HTERT RPE-1 (cell line): ENCODE results near the gene MSH2.
"Not testable (repeated sequence)": the region's sequence is repeated elsewhere in the genome, so short reads cannot be mapped to it uniquely, and the experiment has no call there.

Experiments used
- in situ Hi-C: fragments of 300-500 bp; cut with MboI; formaldehyde crosslinking; loops from 4 replicates; pipeline ENCODE4 v1.14.3; 2020; ENCODE audit warnings: low sequenced_read_pairs

The MSH2 gene

DNA sequence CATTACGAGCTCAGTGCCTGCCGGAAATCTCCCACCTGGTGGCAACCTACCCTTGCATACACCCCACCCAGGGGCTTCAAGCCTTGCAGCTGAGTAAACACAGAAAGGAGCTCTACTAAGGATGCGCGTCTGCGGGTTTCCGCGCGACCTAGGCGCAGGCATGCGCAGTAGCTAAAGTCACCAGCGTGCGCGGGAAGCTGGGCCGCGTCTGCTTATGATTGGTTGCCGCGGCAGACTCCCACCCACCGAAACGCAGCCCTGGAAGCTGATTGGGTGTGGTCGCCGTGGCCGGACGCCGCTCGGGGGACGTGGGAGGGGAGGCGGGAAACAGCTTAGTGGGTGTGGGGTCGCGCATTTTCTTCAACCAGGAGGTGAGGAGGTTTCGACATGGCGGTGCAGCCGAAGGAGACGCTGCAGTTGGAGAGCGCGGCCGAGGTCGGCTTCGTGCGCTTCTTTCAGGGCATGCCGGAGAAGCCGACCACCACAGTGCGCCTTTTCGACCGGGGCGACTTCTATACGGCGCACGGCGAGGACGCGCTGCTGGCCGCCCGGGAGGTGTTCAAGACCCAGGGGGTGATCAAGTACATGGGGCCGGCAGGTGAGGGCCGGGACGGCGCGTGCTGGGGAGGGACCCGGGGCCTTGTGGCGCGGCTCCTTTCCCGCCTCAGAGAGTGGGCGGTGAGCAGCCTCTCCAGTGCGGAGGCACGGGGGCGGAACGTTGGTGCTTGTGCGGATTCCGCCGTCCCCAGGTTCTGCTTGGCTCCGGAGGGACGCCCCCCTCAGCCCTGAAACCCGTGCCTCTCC, at the start of gene MSH2:
Gene MSH2 (plus strand): TSS at position 352 of the 804 bp plus-strand sequence. CDS start 36 bp downstream, at position 388.
- in situ Hi-C loops = no loop called here

DNA sequence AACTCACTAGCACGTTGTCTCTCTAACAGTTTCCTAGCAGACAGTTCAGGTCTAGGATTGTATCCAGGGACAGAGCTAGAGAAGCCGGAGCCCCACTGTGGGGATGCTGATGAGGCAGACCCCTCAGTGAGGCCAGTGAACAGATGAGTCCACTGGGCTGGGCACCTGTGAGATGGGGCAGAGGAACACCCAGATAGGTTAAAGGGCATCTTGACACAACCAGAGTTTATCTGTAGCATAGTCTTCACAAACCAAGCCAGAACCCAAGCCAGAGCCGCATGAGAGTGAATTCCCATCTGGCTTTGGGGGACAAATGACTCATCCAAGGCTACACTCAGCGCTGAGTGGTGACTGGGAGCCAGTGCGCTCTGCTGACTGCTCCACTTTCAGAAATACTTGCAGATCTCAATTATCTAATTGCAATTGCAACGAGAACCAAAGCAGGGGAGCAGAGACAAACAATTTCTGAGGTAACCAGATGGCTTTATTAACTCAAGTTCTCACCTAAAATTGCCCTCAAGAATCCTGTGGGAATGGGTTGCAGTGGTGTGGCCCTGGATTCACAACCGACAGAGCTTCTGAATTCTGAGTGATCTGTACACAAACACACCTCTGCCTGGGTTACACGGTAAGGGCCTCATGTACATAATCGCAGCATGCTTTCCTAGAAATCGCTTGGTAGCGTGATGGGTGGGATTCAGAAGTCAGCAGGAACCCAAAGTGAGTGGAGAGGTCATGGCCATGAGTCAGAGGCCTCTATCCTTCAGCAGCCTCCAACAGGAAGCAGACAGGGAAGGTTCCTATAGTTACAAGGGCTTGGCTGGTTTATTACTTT, 48.7 kb upstream of the MSH2 start:
- in situ Hi-C loops = no loop called here

DNA sequence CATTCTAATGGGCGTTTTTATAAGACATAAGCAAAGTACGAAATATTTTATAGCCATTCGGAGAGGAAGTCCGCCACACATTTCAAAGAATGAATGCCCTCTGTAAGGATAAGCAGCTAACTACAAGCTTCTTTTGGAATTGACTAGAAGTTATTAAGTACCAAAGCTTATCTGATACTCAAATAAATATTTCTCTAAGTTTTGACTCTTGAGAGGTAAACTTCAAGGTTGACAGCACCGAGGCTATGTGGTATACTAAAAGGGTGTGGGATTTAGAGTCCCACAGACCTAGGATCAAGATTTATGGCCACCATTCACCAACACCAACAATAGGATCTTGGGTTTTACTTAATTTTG, 48.1 kb upstream of the MSH2 start:
- in situ Hi-C loops = no loop called here

DNA sequence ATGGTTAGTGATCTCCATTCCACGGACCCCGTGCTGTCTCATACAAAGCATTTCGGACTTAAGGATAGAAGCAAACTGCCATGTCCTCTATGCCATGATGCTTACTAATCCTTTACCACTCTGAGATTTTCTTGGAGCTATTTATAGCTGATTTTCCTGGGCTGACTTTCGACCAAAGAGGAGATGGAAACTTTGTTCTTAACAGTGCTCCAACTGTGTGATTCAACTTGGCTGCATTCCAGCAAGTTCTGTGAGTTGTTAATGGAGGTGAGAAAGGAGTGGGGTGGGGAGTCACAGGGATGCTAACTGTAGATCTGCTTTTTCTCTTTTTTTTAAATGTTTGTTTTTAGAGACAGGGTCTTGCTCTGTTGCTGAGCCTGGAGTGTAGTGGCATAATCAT, 45.5 kb upstream of the MSH2 start:
- in situ Hi-C loops = no loop called here

DNA sequence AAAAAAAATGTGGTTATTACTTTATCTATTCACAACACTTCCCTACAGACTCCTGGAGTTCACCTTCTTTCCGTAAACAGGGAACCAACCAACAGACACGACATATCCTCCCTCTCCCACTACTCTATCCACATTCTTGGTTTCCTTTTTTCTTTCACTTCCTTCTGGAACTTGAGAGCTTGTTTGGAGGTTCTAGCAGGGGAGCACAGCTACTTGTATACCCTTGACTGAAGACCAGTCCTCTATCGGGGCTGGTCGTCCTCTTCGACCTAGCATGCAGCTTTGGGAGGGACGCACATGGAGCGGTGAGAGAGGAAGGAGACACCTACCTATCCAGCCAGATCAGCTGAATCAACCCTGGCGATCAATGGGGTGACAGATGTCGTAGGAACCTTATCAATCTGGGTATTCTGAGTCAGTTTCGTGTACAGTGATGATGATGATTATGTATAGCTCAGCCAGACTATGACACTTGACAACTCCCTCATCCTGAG, 43.5 kb upstream of the MSH2 start:
- in situ Hi-C loops = no loop called here

DNA sequence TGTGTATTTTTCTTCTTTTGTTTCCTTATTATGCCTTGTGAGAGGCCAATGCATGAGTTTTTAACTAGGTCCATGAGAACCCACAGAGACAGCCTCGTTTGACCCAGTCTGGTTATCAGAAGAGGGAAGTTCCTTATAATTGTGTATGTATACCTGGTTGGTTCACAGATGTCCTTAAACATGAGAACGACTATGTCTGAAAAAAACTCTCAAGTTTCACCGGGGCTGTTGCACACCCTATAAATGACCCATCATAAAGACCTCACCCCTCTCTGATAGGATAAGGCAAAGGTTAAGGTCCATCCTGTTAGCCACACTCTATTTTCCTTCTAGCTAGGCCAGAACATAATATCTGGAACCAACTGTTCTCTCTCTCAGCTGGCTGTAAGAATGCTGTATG, 42.7 kb upstream of the MSH2 start:
- in situ Hi-C loops = no loop called here

DNA sequence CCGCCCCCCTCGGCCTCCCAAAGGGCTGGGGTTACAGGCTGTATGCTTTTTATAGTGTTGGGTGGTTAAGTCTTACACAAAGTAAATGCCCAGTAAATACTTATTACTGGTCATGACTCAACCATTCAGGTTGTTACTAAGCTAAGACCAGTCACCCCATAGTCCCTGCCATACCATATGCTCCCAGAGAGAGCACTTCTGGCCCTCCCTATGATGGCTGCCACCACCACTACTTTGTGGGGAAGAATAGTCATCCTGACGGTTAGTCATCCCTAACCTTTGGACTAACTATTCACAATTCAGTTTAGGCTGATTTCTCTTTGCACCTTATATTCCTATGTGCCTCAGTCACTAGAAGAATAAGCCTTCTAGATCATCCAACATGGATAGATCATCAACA, 42.0 kb upstream of the MSH2 start:
- in situ Hi-C loops = no loop called here

DNA sequence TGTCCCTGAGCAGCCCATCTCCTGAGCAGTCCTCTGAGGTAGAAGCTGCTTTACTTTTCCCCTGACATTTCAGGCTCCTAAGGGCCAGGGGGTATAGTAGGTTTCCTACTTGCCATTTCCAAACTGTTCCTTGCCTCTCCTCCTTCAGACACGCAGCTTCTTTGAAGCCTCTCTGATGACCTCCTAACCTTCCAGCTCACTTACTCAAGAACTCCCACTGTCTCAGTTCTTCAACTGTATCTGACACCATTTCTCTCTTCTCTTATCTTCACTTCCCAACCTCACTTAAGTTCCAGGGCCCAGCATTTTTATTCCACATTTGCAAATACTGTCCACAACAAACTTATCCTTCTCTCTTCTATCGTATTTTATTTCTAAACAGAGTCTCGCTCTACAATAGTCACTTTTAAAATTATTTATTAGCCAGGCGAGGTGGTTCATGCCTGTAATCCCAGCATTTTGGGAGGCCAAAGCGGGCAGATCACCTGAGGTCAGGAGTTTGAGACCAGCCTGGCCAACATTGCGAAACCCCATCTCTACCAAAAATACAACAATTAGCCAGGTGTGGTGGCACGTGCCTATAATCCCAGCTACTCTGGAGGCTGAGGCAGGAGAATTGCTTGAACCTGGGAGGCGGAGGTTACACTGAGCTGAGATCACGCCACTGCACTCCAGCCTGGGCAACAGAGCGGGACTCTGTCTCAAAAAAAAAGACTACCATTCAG, 41.3 kb upstream of the MSH2 start:
- in situ Hi-C loops = not testable (repeated sequence)

DNA sequence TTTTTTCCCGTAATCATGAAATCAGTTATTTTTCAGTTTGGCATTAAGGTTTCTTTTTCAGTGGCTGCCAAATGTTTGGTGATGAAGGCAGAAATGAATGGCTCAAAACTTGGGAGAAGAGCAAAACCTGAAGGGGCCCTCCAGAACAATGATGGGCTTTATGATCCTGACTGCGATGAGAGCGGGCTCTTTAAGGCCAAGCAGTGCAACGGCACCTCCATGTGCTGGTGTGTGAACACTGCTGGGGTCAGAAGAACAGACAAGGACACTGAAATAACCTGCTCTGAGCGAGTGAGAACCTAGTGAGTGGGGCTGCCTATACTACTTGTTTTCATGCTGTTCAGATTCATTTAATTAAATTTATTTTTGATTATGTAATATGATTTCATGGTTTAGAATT, 29.2 kb upstream of the MSH2 start:
- in situ Hi-C loops = no loop called here

DNA sequence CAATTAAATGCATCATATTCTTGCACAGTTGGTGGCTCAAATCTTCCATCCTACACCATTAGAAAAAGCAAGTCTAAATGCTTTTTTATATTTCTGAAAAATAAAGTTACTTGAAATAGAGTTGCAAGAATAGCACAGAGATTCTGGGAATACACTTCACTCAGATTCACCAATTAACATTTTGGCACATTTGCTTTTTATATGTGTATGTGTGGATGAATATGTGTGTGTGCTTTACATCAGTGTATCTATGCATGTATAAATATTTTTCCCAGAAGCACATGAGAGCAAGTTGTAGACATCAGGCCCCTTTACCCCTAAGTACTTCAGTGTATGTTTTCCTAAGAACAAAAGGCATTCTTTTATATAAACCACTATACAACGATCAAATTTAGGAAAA, 27.6 kb upstream of the MSH2 start:
- in situ Hi-C loops = no loop called here

DNA sequence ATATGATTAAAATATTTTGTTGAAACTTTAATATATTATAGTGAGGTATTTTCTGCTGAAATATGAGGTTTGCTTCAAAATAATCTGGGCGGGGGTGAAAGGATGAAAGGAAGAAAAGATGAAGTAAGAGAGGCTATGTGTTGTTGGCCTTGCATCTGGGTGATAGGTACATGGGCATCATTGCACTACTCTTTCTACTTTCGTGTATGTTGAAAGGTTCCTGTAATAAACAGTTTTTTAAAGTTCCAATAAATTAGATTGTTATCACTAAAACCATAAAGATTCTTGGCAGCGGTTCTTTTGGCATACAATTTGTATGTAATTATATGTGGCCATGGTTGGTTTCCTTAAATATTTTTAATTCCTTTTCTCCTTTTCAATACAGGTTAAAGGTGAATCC, 23.6 kb upstream of the MSH2 start:
- in situ Hi-C loops = no loop called here

DNA sequence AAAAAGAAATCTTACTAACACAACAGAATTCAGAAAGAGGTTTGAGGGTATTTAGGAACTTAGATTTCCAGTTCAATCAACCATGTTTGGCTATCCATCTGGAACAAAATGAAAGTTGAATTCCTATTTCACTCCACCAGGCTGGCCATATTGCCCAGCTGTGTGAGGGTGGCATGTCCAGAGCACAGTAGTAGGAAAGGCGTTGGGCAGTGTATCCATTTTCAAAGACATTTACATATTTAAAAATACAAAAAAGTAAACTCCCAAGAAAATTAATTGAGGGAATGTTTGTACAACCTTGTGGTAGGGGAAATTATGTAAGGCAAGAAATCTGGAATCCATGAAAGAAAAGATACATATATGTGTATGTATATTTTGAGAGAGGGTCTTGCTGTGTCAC, 21.5 kb upstream of the MSH2 start:
- in situ Hi-C loops = no loop called here

DNA sequence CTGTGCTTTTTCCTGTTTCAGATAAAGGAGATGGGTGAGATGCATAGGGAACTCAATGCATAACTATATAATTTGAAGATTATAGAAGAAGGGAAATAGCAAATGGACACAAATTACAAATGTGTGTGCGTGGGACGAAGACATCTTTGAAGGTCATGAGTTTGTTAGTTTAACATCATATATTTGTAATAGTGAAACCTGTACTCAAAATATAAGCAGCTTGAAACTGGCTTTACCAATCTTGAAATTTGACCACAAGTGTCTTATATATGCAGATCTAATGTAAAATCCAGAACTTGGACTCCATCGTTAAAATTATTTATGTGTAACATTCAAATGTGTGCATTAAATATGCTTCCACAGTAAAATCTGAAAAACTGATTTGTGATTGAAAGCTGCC, 16.4 kb upstream of the MSH2 start:
- in situ Hi-C loops = no loop called here

DNA sequence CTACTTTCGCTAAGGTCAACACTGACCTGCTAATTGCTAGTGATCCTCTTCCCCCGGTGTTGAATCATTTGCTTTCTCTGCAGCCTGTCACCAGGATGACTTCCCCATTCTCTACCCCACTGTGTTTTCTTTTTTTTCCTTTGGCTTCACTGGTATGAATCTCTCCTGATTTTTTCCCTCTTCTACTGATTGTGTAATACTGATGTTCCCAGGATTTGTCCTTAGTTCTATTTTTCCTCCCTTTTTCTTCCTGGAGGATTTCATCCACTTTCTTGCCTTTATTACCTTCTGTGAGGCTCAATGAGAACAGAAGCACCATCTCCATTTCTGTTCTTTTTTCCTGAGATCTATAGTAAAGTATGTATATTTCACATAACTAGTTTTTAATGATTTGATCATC, 14.1 kb upstream of the MSH2 start:
- in situ Hi-C loops = no loop called here

DNA sequence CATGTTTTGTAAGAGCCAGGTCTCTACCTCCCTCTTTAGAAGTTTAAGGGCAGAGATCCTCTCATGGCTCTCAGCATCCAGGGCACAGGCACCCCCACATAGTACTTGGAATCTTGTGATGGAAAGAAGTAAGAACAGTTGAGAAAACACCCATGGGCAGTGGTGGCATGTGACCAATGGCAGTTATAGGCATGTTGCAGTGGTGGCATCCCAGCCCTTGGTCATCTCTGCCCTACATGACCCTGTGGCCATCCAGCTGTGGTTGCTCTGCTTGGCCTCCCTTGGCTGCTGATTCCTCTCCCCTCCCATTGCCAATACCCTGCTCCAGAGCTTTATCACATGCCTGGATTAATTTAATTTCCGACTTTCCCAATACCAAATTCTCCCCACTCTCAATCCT, 13.3 kb upstream of the MSH2 start:
- in situ Hi-C loops = no loop called here

DNA sequence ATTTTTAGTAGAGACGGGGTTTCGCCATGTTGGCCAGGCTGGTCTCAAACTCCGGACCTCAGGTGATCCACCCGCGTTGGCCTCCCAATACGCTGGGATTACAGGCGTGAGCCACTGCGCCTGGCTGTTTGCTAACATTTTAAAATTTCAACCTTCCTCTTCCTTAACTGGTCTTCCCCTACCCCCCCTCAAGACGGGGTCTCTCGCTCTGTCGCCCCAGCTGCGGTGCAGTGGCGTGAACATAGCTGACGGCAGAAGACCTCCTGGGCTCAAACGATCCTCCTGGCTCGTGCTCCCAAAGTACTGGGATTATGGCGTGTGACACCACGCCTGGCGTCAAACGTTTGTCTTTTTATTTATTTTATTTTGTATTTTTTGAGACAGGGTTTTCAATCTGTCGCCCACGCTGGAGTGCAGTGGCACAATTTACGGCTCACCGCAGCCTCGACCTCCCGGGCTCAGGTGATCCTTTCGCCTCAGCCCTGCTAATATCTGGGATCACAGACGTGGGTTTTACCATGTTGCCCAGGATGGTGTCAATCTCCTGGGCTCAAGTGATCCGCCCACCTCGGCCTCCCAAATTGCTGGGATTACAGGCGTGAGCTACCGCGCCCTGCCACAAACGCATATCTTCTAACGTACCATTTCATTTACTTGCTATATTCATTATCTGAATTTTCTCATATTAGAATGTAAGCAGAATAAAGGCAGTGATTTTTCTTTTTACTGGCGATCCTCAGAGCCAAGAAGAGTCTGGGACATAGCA, 984 bp upstream of the MSH2 start:
- in situ Hi-C loops = no loop called here

DNA sequence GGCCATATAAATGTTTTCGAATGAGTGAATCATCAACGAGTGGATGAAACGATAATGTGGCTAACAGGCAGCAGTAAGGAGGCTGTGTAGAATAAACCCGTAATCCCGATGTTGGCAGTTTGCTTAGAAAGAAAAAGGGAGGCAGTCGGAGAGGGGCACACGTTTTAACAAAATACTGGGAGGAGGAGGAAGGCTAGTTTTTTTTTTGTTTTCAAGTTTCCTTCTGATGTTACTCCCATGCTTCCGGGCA, 476 bp upstream of the MSH2 start:
- in situ Hi-C loops = no loop called here

DNA sequence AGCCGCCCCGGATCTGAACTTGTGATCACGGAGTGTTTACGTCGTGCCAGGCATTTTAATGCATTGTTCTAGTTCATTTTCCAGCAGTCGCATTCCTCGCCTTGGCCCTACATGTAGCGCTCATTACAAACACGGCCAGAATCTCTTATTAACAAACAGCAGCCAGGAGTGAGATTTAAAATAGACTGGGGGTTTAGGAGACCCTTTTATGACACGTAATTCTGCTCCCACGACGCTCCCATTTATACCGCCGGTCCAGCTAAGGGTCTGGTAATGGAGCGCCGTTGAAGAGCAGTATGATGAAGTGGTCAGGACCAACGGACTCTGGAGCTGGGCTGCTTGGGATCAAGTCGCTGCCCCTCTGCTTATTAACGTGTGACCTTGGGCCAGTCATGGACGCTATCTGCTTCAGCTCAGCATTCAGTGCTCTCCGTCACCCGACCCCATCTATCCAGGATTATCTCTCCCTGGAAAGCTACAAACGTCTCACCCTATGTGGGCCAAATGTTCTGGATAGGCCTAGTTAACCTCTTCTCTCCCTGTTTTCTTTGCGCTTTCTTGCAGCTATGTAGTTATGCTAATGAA, 745 bp downstream of the MSH2 start:
- in situ Hi-C loops = no loop called here

DNA sequence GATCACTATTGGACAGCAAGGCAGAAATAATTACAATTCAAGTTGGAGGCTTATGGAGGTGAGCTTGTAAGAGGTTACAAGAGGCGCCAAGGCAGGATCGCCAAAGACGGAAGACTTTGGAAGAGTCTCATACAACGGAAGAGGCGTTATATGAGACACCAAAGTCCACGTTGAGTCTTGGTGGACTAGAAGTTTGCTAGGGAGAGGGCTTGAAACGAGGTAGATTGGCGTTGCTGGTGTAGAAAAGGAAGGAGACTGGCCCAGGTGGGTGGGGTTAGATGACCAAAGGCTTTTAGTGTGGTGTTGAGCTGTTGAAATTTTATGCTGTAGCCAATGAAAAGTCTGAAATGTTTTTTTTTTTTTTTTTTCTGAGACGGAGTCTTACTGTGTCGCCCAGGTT, 1.4 kb downstream of the MSH2 start:
- in situ Hi-C loops = no loop called here

DNA sequence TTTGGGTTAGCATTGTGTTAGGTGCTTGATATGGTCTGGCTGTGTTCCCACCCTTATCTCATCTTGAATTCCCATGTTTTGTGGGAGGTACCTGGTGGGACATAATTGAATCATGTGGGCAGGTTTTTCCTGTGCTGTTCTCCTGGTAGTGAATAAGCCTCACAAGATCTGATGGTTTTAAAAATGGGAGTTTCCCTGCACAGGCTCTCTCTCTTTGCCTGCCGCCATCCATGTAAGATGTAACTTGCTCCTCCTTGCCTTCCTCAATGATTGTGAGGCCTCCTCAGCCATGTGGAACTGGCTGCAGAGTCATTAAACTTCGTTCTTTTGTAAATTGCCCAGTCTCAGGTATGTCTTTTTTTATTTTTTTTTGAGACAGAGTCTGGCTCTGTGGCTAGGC, 2.8 kb downstream of the MSH2 start:
- in situ Hi-C loops = no loop called here
